ENCODE measurements around the gene GPR137B. TPM values are rescaled to one million over a fixed set of nuclear protein-coding genes. Genes with fewer than 3 reads are reported as not detected.

GPR137B gene
- total RNA-seq, 1 experiment from 2014 or later: 7.6 TPM

DNA sequence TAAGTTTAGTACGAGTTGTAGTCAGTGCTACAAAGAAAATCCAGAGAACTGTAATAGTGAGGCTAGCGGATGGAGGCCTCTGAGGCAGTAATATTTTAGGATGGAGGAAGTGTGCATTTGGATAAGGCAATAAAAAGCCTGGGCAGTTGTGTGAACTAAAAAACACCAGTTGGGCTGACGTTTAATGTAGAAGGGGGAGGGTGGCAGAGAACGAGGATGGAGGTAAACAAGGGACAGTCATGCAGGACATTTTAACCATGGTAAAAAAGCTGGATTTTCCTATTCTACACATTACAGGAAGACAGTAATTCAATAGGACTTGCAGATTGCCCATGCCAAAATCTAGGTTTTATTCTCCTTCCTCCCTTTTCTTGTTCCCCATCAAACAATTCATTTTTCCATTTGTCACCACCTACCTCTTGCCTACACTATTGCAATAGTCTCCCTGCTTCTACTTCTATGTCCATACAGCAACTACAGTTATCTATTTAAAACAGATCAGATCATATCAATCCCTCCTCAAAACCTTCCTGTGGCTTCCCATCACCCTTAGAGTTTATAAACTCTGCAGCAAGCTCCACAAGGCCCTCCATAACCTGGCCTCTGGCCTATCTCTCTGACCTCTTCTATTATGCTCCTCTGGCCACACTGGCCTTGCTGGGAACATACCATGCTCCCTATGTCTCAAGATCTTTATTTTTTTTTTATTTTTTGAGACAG lies 111.7 kb downstream of the GPR137B start:
- no peaks in the 10 kb centered on the region for H3K36me3 ChIP-seq
- no peak for DNase-seq
- H3K27ac ChIP-seq: no peak overlapping the region
- no peaks in the 10 kb centered on the region for H3K4me1 ChIP-seq
- no peaks in the 10 kb centered on the region for H3K27me3 ChIP-seq
- H3K9me3 ChIP-seq (replicated peaks): 0 out of 2 replicates have a peak, but pooled peaks cover 3% of the 10 kb centered on the region
- H3K4me3 ChIP-seq: no peak overlapping the region

GRCh38 chr1:236257216-236257615 lies 114.9 kb downstream of the GPR137B start:
- no peak for DNase-seq
- H3K9me3 ChIP-seq (replicated peaks): 0 out of 2 replicates have a peak, but pooled peaks cover 3% of the 10 kb centered on the region
- no peaks in the 10 kb centered on the region for H3K4me1 ChIP-seq
- H3K4me3 ChIP-seq: no peak overlapping the region
- H3K36me3 ChIP-seq: no peaks in the 10 kb centered on the region
- no peaks in the 10 kb centered on the region for H3K27me3 ChIP-seq
- no peak overlapping the region for H3K27ac ChIP-seq

GRCh38 chr1:236258114-236258622 lies 115.8 kb downstream of the GPR137B start:
- Histone ChIP-seq H3K4me1 (no peaks in the 10 kb centered on the region), H3K27me3 (no peaks in the 10 kb centered on the region), H3K27ac (no peak overlapping the region), H3K36me3 (no peaks in the 10 kb centered on the region), H3K4me3 (no peak overlapping the region), H3K9me3 (replicated peaks) (0 out of 2 replicates have a peak, but pooled peaks cover 3% of the 10 kb centered on the region)
- no peak for DNase-seq

Other genes starting within 250 kb of the GPR137B start
- gene NID1, start 77.4 kb upstream of the GPR137B start, total RNA-seq (2014; rRNA removed; shearing (Covaris generic)): 27.4 and 29.6 TPM in 2 replicates
- gene ERO1B, start 139.4 kb downstream of the GPR137B start, total RNA-seq (2014; rRNA removed; shearing (Covaris generic)): 2.3 and 3.6 TPM in 2 replicates